Stimulated activated CD8-positive, alpha-beta memory T cell treated with anti-CD3 and anti-CD28 coated beads, Interleukin-12 subunit alpha, Interleukin-12 subunit beta, amount 100 ng/mL, for 4 hours (primary cell): Measurements from ENCODE around the gene IGFBP1.
"Not testable (repeated sequence)": the region's sequence is repeated elsewhere in the genome, so short reads cannot be mapped to it uniquely, and the experiment has no call there.

Experiments used
- DNase-seq: peaks from one replicate; pipeline ENCODE4 v3.0.0-alpha.2; 2020; ENCODE audit warnings: low read depth

The IGFBP1 gene

DNA sequence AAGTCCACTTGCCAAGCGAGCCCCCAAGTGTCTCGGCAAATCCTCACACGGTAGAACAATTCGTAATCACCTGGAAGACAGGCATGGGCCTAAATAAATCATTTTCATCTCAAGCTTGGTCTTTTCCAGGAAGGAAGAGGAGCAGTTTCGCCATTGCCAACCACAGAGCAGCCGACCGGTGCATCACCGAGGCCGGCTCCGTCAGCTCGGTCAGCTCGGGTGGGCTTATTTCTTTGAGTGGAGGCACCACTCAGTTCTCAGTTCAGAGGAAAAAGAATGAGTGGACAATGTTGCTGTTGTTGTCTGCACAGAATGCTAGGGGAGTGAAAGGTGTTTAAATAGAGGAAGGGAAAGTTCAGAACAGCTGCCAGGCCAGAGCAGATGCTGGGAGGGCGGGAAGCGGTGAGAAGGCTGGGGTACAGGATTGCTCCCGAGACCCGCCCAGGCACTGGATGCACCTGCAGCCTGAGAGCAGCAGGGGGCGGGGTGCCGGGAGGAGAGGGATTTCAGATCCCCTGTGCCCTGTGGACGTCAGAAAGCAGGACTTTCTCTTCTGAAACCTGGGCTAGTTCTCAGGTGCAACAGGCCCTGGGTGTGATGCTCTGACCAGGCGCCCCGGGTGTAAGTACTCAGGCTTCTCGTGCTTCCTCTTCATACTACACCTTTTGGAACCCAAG, 50.5 kb downstream of the IGFBP1 start:
- no peak for DNase-seq

DNA sequence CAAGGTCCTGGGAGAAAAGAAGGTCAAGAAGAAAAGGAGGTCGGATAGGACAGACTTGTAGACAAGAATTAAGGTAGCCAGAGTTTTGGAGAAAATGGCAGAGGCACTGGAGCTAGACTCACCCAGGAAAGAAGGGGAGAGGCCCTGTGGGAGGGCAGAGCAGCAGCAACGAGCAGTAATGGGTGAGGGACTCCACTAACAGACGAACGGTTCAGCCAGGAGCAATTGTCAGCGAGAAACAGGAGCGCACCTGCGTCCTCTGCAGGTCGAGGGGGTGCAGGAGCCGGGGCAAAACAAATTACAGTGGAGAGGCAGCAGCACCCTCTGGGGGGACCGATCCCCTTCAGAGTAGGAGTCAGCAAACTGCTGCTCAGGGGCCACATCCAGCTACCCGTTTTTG, 51.3 kb downstream of the IGFBP1 start:
- DNase-seq = no peak

DNA sequence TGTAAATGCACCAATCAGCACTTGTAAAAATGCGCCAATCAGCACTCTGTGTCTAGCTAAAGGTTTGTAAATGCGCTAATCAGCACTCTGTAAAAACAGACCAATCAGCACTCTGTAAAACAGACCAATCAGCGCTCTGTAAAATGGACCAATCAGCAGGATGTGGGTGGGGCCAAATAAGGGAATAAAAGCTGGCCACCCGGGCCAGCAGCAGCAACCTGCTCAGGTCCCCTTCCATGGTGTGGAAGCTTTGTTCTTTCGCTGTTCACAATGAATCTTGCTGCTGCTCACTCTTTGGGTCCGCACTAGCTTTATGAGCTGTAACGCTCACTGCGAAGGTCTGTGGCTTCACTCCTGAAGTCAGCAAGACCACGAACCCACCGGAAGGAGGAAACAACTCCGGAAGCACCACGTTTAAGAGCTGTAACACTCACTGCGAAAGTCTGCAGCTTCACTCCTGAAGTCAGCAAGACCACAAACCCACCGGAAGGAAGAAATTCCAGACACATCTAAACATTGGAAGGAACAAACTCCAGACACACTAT, 52.0 kb downstream of the IGFBP1 start:
- DNase-seq = not testable (repeated sequence)

DNA sequence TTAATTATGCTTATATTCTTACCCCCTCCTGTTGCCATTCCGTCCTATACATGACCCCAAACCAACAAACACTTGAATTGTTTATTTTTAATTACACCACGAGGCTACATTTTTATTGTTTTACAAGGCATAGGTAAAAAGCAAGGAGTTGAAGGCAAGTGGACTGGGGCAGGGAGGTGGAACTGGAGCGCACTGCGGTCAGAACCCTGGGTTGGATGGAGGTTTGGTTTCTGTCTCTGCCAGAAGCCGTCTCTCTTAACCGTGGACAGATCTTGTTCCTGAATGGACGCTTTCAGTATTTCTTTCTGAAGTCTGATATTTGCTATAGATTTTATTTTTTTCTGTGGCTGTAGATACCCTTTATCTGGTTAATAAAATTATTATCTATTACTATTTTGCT, 52.7 kb downstream of the IGFBP1 start:
- no peak for DNase-seq
